HG03066 (cell line): Measurements from ENCODE around the gene POLRMT.
"Not testable (repeated sequence)": the region's sequence is repeated elsewhere in the genome, so short reads cannot be mapped to it uniquely, and the experiment has no call there.

Experiments
- ATAC-seq: cut with Tn5 transposase; IDR thresholded peaks from one replicate; pipeline ENCODE4 v1.9.1; 2021; ENCODE audit warnings: low read depth; ENCODE audit not compliant: unreplicated experiment

The POLRMT gene

GRCh38 chr19:616062-616700, 17.2 kb downstream of the POLRMT start:
- ATAC-seq = no peak

GRCh38 chr19:615619-616018, 17.7 kb downstream of the POLRMT start:
- no peak for ATAC-seq

GRCh38 chr19:613732-614567, 19.4 kb downstream of the POLRMT start:
- no peak for ATAC-seq

- no peak for ATAC-seq
Observed at GRCh38 chr19:612941-613340, 20.4 kb downstream of the POLRMT start.

GRCh38 chr19:611481-611868, 21.9 kb downstream of the POLRMT start:
- ATAC-seq = no peak

- ATAC-seq = no peak
Observed at GRCh38 chr19:610801-611480, 22.4 kb downstream of the POLRMT start.

GRCh38 chr19:610071-610800, 23.1 kb downstream of the POLRMT start:
- ATAC-seq = no peak

- ATAC-seq = no peak
Observed at GRCh38 chr19:609004-609346, 24.4 kb downstream of the POLRMT start.

- no peak for ATAC-seq
Observed at GRCh38 chr19:608155-609003, 25.0 kb downstream of the POLRMT start.

- no peak for ATAC-seq
Observed at GRCh38 chr19:607301-608154, 25.8 kb downstream of the POLRMT start.

GRCh38 chr19:605061-605971, 28.0 kb downstream of the POLRMT start:
- not testable (repeated sequence) for ATAC-seq

- no peak for ATAC-seq
Observed at GRCh38 chr19:604355-604754, 29.0 kb downstream of the POLRMT start.

- ATAC-seq = not testable (repeated sequence)
Observed at GRCh38 chr19:603779-604178, 29.6 kb downstream of the POLRMT start.

- ATAC-seq = not testable (repeated sequence)
Observed at GRCh38 chr19:603302-603639, 30.1 kb downstream of the POLRMT start.

- no peak for ATAC-seq
Observed at GRCh38 chr19:602391-603301, 30.7 kb downstream of the POLRMT start.

- ATAC-seq = no peak
Observed at GRCh38 chr19:601790-602189, 31.5 kb downstream of the POLRMT start.

GRCh38 chr19:601310-601709, 32.0 kb downstream of the POLRMT start:
- ATAC-seq = no peak
